Smooth muscle cell (in vitro differentiated cells): Measurements from ENCODE around the gene MTMR10. TPM values are rescaled to one million over a fixed set of nuclear protein-coding genes. Genes with fewer than 3 reads are reported as not detected.

ENCODE experiments used
- DNase-seq: peaks from one replicate; lab custom pipeline; 2025; ENCODE audit not compliant: unreplicated experiment; lab: John Stamatoyannopoulos, UW
- H2AFZ ChIP-seq: fragments of 200-600 bp; sonication (generic); 2 replicates; pipeline ENCODE4 v1.6.0; 2016; ENCODE audit warnings: antibody characterized with exemption, low read depth, mild to moderate bottlenecking
- H3F3A ChIP-seq: fragments of 200-600 bp; sonication (generic); 2 replicates; pipeline ENCODE4 v1.6.0; 2017; ENCODE audit warnings: antibody characterized with exemption, low read depth
- H3K27ac ChIP-seq: fragments of 200-600 bp; sonication (generic); 2 replicates; pipeline ENCODE4 v1.5.1; 2016; ENCODE audit warnings: low read depth, mild to moderate bottlenecking
- H3K27me3 ChIP-seq: fragments of 200-600 bp; sonication (generic); 2 replicates; pipeline ENCODE4 v1.6.1; 2016; ENCODE audit warnings: low read depth, mild to moderate bottlenecking
- H3K36me3 ChIP-seq: fragments of 200-600 bp; sonication (generic); 2 replicates; pipeline ENCODE4 v1.5.1; 2016; ENCODE audit warnings: low read depth
- H3K4me1 ChIP-seq: fragments of 200-600 bp; sonication (generic); 2 replicates; pipeline ENCODE4 v1.5.1; 2016; ENCODE audit warnings: low read depth
- H3K4me2 ChIP-seq: fragments of 200-600 bp; sonication (generic); 2 replicates; pipeline ENCODE4 v1.6.0; 2016; ENCODE audit warnings: mild to moderate bottlenecking
- H3K4me3 ChIP-seq: fragments of 200-600 bp; sonication (generic); 2 replicates; pipeline ENCODE4 v1.5.1; 2016; ENCODE audit warnings: mild to moderate bottlenecking
- H3K79me2 ChIP-seq: fragments of 200-600 bp; sonication (generic); 2 replicates; pipeline ENCODE4 v1.6.0; 2016; ENCODE audit warnings: low read depth, mild to moderate bottlenecking
- H3K9ac ChIP-seq: fragments of 200-600 bp; sonication (generic); 2 replicates; pipeline ENCODE4 v1.6.0; 2016; ENCODE audit warnings: low read depth
- H3K9me3 ChIP-seq: fragments of 200-600 bp; sonication (generic); replicated peaks from 2 replicates; pipeline ENCODE4 v1.5.1; 2016; ENCODE audit warnings: low read depth
- H4K20me1 ChIP-seq: fragments of 200-600 bp; sonication (generic); 2 replicates; pipeline ENCODE4 v1.6.0; 2016; ENCODE audit warnings: low read depth
- CTCF ChIP-seq: fragments of 200-600 bp; sonication (generic); IDR thresholded peaks from 2 replicates; pipeline ENCODE4 v1.5.1; 2017; ENCODE audit warnings: borderline replicate concordance, mild to moderate bottlenecking, antibody characterized with exemption; ENCODE audit not compliant: insufficient read depth, poor library complexity, severe bottlenecking
- WGBS: methylation state at CpG from one replicate; pipeline ENCODE4 v1.1.7; 2016; ENCODE audit warnings: low lambda C conversion rate; 5-methylcytosine and 5-hydroxymethylcytosine counted together
- polyA plus RNA-seq: library from polyadenylated mRNA; unstranded; fragments of >200 nt; fragmentation: Nextera tagmentation; extraction: Ambion mirVana; gene quantifications from 2 replicates; pipeline ENCODE4 v1.2.1, GENCODE V29; 2016
- total RNA-seq: library from RNA; depleted of rRNA; stranded (reverse); fragments of >200 nt; gene quantifications from 2 replicates; pipeline ENCODE4 v1.2.3, GENCODE V29; 2014

The MTMR10 gene
- total and polyA plus RNA-seq, 2 experiments from 2014 or later, result 11.6 to 24.9 TPM

- WGBS, result 87% methylated on average over 4 of the region's 4 CpGs
- Histone ChIP-seq H3K4me2 (no peak overlapping the region), H3K27ac (no peak overlapping the region), H3K79me2 (no peaks in the 10 kb centered on the region), H3K27me3 (no peaks in the 10 kb centered on the region), H3F3A (no peaks in the 10 kb centered on the region), H3K4me3 (no peak overlapping the region), H3K4me1 (peaks cover 7% of the 10 kb centered on the region), H3K9me3 (no peaks in the 10 kb centered on the region), H3K36me3 (no peaks in the 10 kb centered on the region), H2AFZ (no peak overlapping the region), H4K20me1 (peaks cover 3% of the 10 kb centered on the region), H3K9ac (no peak overlapping the region)
- TF ChIP-seq CTCF, result no peak
- no peak for DNase-seq
Measured at GRCh38 chr15:30906366-30906765, 85.1 kb downstream of the MTMR10 start.

- WGBS, result 93% methylated on average over 5 of the region's 5 CpGs
- TF ChIP-seq CTCF, result peak; percentile 14
- no peak overlapping the region for H3K4me3 ChIP-seq
- H3F3A ChIP-seq, result no peaks in the 10 kb centered on the region
- H4K20me1 ChIP-seq, result peaks cover 3% of the 10 kb centered on the region
- H3K27ac ChIP-seq, result no peak overlapping the region
- H3K9ac ChIP-seq, result no peak overlapping the region
- H3K27me3 ChIP-seq, result no peaks in the 10 kb centered on the region
- no peak for DNase-seq
- H3K36me3 ChIP-seq, result no peaks in the 10 kb centered on the region
- H3K9me3 ChIP-seq, result no peaks in the 10 kb centered on the region
- H3K4me2 ChIP-seq, result no peak overlapping the region
- no peaks in the 10 kb centered on the region for H3K79me2 ChIP-seq
- no peak overlapping the region for H2AFZ ChIP-seq
- peaks cover 7% of the 10 kb centered on the region for H3K4me1 ChIP-seq
Measured at GRCh38 chr15:30905821-30906220, 85.6 kb downstream of the MTMR10 start.

GRCh38 chr15:30904812-30905211, 86.6 kb downstream of the MTMR10 start:
- H3F3A ChIP-seq, result no peaks in the 10 kb centered on the region
- H4K20me1 ChIP-seq, result peaks cover 3% of the 10 kb centered on the region
- no peak overlapping the region for H3K9ac ChIP-seq
- peak overlapping the region; percentile 91 for H3K4me2 ChIP-seq
- H3K4me3 ChIP-seq, result peak overlapping the region; percentile 95
- H3K36me3 ChIP-seq, result no peaks in the 10 kb centered on the region
- 95% methylated on average over 5 of the region's 5 CpGs for WGBS
- H3K79me2 ChIP-seq, result no peaks in the 10 kb centered on the region
- DNase-seq, result no peak
- H3K4me1 ChIP-seq, result peaks cover 7% of the 10 kb centered on the region
- TF ChIP-seq CTCF, result no peak
- no peak overlapping the region for H2AFZ ChIP-seq
- H3K27ac ChIP-seq, result no peak overlapping the region
- no peaks in the 10 kb centered on the region for H3K9me3 ChIP-seq
- H3K27me3 ChIP-seq, result no peaks in the 10 kb centered on the region

- Histone ChIP-seq H3K9me3 (no peaks in the 10 kb centered on the region), H3K27me3 (no peaks in the 10 kb centered on the region), H2AFZ (peak within 1 kb of the TSS; percentile 100), H3K4me1 (peaks cover 7% of the 10 kb centered on the region), H3F3A (no peaks in the 10 kb centered on the region), H4K20me1 (no peaks in the 10 kb centered on the region), H3K4me3 (peak within 1 kb of the TSS; percentile 95), H3K79me2 (no peaks in the 10 kb centered on the region), H3K36me3 (no peaks in the 10 kb centered on the region), H3K4me2 (peak within 1 kb of the TSS; percentile 91), H3K9ac (peak within 1 kb of the TSS; percentile 46), H3K27ac (no peak within 1 kb of the TSS)
- under 1% methylated on average over 65 of the region's 65 CpGs for WGBS
- DNase-seq, result peak; percentile 31
- TF ChIP-seq CTCF, result no peak
Measured at GRCh38 chr15:30903497-30904187, 87.8 kb downstream of the MTMR10 start, which contains the start of gene FAN1. FAN1 (plus strand) TSS chr15:30903915; CDS start chr15:30904664, 749 bp downstream.
